Sigmoid colon (tissue), 4 donors: ENCODE results near the gene FAM200B.

Source experiments
- EP300 ChIP-seq, 4 donors: sonication (generic); formaldehyde crosslinking; IDR thresholded peaks; one replicate each; pipeline ENCODE4 v1.6.1; 2017; ENCODE audit warnings: antibody characterized with exemption in 4 of 4
- POLR2A ChIP-seq, 2 donors: fragments of 450-650 bp; IDR thresholded peaks; one replicate each; pipeline ENCODE4 v1.6.1; 2016; ENCODE audit warnings: antibody characterized with exemption in 2 of 2, mild to moderate bottlenecking in 2 of 2, moderate library complexity in 2 of 2
- TF ChIP-seq, protein P1 (sequence below), 4 experiments: fragments of 450-650 bp in 3 of 4; fragments of 200-600 bp in 1 of 4; IDR thresholded peaks; one replicate each; pipeline ENCODE4 v1.5.1; 2016 to 2019; ENCODE audit warnings: antibody characterized with exemption in 4 of 4, mild to moderate bottlenecking in 3 of 4, moderate library complexity in 2 of 4

DNA sequence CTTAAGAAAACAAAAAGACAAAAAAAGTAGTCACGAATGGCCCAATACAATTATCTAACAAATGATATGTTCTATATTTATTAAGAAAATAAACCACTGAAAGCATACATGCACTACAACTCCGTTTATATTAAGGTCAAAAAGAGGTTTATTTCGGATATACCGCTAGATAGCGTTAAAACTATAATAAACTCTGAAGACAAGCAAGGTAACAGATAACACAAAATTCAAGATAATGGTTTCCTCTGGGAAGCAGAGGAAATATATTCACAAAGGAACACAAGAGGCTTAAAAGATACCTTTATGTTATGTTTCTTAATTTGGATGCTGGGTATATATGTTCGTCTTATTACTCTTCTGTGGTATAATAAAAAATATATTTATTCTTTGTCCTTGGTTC is 4.7 kb upstream of the FAM200B start:
- TF ChIP-seq, protein P1, sequence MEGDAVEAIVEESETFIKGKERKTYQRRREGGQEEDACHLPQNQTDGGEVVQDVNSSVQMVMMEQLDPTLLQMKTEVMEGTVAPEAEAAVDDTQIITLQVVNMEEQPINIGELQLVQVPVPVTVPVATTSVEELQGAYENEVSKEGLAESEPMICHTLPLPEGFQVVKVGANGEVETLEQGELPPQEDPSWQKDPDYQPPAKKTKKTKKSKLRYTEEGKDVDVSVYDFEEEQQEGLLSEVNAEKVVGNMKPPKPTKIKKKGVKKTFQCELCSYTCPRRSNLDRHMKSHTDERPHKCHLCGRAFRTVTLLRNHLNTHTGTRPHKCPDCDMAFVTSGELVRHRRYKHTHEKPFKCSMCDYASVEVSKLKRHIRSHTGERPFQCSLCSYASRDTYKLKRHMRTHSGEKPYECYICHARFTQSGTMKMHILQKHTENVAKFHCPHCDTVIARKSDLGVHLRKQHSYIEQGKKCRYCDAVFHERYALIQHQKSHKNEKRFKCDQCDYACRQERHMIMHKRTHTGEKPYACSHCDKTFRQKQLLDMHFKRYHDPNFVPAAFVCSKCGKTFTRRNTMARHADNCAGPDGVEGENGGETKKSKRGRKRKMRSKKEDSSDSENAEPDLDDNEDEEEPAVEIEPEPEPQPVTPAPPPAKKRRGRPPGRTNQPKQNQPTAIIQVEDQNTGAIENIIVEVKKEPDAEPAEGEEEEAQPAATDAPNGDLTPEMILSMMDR (IDR thresholded peaks at IDR 0.05), result no peak
- no peak for TF ChIP-seq POLR2A (IDR thresholded peaks at IDR 0.05)
- no peak for TF ChIP-seq EP300 (IDR thresholded peaks at IDR 0.05)
